GM15510 (cell line): Measurements from ENCODE around the gene CDH11.

Experiments
- POLR2A ChIP-seq: IDR thresholded peaks from 3 replicates; pipeline ENCODE4 v1.6.1; 2011; ENCODE audit warnings: borderline replicate concordance; ENCODE audit not compliant: insufficient read length; ENCODE audit errors: extremely low read depth

The CDH11 gene, protein sequence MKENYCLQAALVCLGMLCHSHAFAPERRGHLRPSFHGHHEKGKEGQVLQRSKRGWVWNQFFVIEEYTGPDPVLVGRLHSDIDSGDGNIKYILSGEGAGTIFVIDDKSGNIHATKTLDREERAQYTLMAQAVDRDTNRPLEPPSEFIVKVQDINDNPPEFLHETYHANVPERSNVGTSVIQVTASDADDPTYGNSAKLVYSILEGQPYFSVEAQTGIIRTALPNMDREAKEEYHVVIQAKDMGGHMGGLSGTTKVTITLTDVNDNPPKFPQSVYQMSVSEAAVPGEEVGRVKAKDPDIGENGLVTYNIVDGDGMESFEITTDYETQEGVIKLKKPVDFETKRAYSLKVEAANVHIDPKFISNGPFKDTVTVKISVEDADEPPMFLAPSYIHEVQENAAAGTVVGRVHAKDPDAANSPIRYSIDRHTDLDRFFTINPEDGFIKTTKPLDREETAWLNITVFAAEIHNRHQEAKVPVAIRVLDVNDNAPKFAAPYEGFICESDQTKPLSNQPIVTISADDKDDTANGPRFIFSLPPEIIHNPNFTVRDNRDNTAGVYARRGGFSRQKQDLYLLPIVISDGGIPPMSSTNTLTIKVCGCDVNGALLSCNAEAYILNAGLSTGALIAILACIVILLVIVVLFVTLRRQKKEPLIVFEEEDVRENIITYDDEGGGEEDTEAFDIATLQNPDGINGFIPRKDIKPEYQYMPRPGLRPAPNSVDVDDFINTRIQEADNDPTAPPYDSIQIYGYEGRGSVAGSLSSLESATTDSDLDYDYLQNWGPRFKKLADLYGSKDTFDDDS

DNA sequence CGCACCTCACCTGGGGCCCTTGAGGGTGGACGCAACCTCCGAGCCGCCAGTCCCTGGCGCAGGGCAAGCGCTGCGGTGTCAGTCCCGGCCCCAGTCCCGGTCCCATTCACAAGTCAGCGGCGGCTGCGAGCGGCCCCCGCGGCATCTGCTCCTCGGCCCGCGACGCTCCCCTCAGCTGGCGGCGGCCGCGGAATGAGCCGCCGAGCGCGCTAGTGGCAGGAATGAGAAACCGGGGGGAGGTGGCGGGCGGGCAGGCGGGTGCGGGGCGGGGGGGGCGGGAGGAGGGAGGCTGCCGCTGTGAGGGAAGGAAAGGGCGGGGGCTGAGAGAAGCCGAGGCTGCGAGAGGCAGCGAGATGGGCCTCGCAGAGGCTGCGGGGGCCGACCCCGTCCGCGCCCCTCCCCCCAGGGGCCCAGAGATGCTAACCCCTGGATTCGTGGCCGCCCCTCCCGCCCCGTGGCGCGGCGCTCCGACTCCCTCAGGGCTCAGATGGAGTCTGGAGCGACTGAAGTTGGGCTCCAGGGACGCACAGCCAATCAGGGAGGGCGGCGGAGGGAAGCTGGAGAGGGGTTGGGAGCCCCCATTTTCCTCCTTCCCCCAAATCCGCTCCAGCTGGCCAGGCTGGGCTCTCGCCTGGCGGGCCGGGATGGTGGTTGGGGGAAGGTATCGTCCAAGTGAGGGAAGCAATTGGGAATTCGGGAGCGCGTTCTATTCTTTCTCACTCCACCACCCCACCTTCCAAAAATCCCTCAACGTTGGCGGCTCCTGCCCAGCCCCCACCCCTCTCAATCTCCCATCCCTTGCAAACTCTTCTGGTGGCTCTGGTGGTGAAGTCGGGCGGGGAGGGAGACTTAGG is at the start of gene CDH11:
Gene CDH11, minus strand, starts transcription at position 194 of the 854 bp plus-strand sequence. CDS start 117,194 bp downstream, outside the sequence.
- no peak for TF ChIP-seq POLR2A

DNA sequence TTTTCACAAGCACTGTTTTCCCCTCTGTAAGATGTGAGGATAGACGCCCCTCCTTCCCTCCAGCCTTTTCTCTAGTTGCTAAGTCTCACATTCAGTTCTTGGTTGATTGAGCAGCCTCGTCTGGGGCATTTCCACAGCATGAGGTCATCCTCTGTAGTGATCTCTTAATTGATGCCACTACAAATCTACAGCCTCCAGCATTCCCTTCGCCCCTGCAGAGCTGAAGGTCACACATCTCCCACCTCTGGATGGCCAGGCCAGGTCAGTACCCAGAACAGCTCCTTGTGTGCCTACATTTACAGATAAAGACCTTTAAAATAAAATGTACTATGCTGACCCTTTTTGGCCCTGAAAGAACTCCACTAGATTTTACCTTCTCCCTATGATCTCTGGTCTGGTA is 32.5 kb upstream of the CDH11 start:
- no peak for TF ChIP-seq POLR2A

DNA sequence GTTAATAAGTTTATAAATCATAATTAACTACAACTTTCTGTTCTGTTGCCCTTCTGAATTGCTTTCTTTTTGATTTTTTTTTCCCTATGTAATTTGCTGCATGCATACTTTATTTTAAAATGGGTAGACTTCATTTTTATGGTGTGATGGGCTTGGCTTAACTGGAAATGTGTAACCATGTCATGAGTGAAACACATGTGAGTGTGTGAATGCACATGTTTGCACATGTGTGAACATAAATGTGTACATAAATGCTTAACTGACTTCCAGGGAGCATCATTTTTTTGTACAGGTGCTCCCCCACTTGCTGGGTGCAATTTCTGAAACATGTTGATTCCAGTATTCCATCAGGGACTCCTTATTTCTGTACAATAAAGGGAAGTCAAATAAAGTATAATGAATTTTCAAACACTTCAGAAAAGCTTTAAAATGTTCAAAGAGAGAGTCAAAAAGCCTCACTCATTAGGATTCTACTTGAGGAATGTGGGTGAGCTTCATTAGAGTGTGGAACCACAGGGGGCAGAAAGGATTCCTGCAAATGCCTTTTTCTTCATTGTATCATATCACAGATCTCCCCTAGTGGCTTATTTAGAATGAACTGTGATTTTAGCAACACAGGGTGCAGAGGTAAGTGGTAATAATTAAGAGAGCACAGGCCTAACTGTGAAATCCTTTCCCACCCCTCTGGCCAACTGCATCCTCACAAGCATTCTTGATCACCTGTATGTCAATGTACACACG is 31.7 kb upstream of the CDH11 start:
- no peak for TF ChIP-seq POLR2A

DNA sequence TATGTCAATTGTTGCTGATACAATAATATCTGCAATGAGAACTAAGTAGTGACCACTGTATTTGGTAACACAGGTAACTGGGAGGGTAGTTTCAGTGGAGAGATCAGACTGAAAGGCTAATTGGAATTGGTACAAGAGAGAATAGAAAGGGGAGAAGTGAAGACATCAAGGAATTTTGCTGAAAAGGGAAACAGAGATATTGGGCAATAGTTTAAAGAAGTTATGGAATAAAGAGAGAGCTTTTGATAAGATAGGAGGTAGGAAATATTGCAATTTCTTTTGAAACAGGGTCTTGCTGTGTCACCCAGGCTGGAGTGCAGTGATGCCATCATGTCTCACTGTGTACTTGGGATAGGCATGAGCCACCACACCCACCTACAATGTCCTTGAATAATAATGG is 26.9 kb upstream of the CDH11 start:
- no peak for TF ChIP-seq POLR2A

- TF ChIP-seq POLR2A: no peak
Measured at GRCh38 chr16:65142276-65142675, 20.4 kb upstream of the CDH11 start.

- no peak for TF ChIP-seq POLR2A
Measured at GRCh38 chr16:65136681-65137080, 14.8 kb upstream of the CDH11 start.

DNA sequence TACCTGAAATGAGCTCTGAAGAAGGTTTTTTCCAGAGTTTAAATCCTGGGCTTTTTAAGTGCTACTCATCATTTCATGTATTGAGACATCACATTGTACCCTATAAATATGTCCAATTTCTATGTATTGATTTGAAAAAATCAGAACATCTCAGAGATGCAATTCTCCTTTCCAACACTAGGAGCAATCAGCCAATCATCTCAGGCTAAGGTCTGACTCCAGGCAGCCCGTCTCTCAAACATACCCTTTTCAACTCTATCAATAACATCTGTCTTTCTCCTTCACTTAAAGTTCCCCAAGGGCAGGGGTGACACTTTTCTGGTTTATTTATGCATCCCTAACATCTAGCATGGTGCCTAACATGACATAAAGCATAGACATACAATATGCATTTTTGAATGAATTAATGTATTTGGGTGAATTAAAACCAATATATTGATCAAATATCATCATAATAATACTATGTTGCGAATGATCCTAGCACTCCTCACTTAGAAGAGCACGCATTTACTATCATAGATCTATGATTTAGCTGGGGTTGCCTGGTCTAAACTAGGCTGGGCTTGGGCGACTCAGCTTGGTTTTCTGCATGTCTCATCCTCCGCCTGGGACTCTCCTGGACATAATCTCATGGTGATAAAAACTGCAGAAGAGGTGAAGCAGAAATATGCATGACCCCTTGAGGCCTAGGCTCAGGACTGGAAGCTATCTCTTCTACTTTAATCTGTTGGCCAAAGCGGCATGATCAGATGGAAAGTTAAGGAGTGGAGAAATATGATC is 5.2 kb upstream of the CDH11 start:
- TF ChIP-seq POLR2A: no peak

DNA sequence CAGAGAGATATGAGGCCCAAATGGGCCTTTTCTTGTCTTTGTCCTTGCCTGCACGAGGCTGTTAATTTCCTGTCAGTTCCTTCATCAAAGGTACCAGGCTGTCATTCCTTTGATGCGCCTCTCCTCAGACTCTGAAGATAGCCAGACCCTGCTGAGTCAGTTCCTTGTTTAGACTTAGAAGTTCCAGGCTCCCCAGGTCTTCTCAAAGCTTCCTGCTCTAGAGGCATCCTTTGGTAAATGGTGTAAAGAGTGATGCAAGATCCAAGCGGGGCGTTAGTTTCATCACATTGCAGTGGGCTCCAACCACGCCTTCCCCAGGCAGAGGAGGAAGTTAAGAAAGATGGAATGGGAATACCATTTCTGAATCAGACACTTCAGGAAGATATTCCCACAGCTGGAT is 4.0 kb upstream of the CDH11 start:
- no peak for TF ChIP-seq POLR2A

DNA sequence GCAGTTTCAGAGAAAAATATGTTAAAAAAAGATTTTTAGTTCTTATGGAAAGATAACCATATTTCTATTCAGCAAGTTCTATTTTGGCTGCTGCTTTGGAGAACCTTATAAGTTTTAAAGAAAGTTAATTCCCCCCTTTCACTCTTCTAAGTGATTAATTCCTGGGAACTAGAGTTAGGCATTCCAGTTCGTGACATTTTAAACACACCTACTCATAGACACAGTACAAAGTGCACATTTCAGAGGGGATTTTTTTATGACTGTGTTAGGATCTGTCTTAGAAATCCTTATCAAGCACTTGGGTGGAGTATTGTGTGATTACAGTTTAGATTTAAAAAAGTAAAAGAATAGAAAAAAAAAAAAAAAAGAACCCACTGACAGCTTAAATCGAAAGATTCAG is 3.5 kb upstream of the CDH11 start:
- TF ChIP-seq POLR2A: no peak

DNA sequence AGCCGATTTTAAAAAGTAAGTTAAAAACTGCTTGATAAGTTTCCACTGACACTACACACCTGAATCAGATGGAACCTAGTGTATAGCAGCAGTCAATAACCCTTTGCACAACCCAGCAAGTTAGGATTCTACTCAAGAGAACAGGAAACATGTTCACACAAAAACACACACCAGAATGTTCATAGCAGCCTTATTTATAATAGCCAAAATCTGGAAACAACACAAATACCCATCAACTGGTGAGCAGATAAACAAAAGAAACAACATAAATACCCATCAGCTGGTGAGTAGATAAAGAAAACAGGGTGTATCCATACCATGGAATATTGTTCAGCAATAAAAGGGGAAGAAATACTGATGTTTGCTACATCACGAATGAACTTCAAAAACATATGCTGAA is 2.7 kb upstream of the CDH11 start:
- TF ChIP-seq POLR2A: no peak

GRCh38 chr16:65124212-65124548 is 2.3 kb upstream of the CDH11 start:
- no peak for TF ChIP-seq POLR2A

GRCh38 chr16:65123396-65124211 is 1.7 kb upstream of the CDH11 start:
- TF ChIP-seq POLR2A: no peak
